GM12878 (cell line): ENCODE measurements around the gene SHC2. TPM values are rescaled to one million over a fixed set of nuclear protein-coding genes. Genes with fewer than 3 reads are reported as not detected.

Experiments used
- ATAC-seq: fragments of 200-7000 bp; cut with Tn5 transposase; 3 replicates; pipeline ENCODE4 v1.9.1; 2020; ENCODE audit warnings: mild to moderate bottlenecking, moderate library complexity
- BruUV-seq: library from RNA; stranded (reverse); fragments of 400-500 nt; replicated peaks from 2 replicates; lab custom pipeline; 2021; lab: Mats Ljungman, UMichigan
- CTCF ChIA-PET: fragments of 300-600 bp; sonication (Branson Sonifier 250); formaldehyde crosslinking; extraction: SDS; loops from one replicate; lab custom pipeline; 2021; ENCODE audit warnings: inconsistent platforms; lab: Yijun Ruan, JAX
- POLR2A ChIA-PET: fragments of 350-600 bp; formaldehyde crosslinking; extraction: SDS; loops from one replicate; lab custom pipeline; 2021; ENCODE audit warnings: inconsistent platforms; lab: Charles Lee
- RAD21 ChIA-PET: fragments of 300-600 bp; sonication (Branson Sonifier 250); formaldehyde crosslinking; loops from one replicate; lab custom pipeline; 2023; ENCODE audit warnings: antibody characterized with exemption; ENCODE audit not compliant: unreplicated experiment; lab: Charles Lee
- SMC1A ChIA-PET: fragments of 300-600 bp; sonication (Branson Sonifier 250); formaldehyde crosslinking; loops from one replicate; lab custom pipeline; 2023; ENCODE audit not compliant: unreplicated experiment, uncharacterized antibody; lab: Charles Lee
- DNase-seq: peaks from one replicate; pipeline ENCODE4 v3.0.0-alpha.2; 2011; ENCODE audit warnings: low read depth, low spot score
- FAIRE-seq: peaks from 3 replicates; lab custom pipeline; 2011; peaks lifted over from hg19 to GRCh38; lab: Jason Lieb, UNC
- H2AFZ ChIP-seq: 2 replicates; pipeline ENCODE4 v1.6.0; 2011; ENCODE audit warnings: low read depth, low read length, control low read depth; ENCODE audit not compliant: control insufficient read depth
- H3K27ac ChIP-seq: 2 replicates; pipeline ENCODE4 v1.5.1; 2011; ENCODE audit warnings: control low read depth; ENCODE audit not compliant: control insufficient read depth, insufficient read depth
- H3K27me3 ChIP-seq, 2 experiments: replicated peaks in 1 of 2; 2 replicates each; pipeline versions ENCODE4 v1.6.0 to v1.6.1; 2011; ENCODE audit warnings: low read length in 1 of 2; ENCODE audit not compliant: control insufficient read depth in 2 of 2, insufficient read depth in 2 of 2
- H3K36me3 ChIP-seq, 2 experiments: 2 replicates each; pipeline ENCODE4 v1.5.1; 2011; ENCODE audit warnings: low read length in 1 of 2; ENCODE audit not compliant: control insufficient read depth in 2 of 2, insufficient read depth in 2 of 2
- H3K4me1 ChIP-seq: 2 replicates; pipeline ENCODE4 v1.6.1; 2011; ENCODE audit warnings: mild to moderate bottlenecking, low read length, moderate library complexity, mixed read lengths; ENCODE audit not compliant: control insufficient read depth, insufficient read depth
- H3K4me2 ChIP-seq: 2 replicates; pipeline ENCODE4 v1.6.0; 2011; ENCODE audit warnings: control low read depth; ENCODE audit not compliant: control insufficient read depth, insufficient read depth
- H3K4me3 ChIP-seq: fragments of 200-600 bp; sonication (generic); 2 replicates; pipeline ENCODE4 v1.5.1; 2016
- H3K79me2 ChIP-seq: 2 replicates; pipeline ENCODE4 v1.6.0; 2011; ENCODE audit warnings: low read length; ENCODE audit not compliant: control insufficient read depth, insufficient read depth
- H3K9ac ChIP-seq: 2 replicates; pipeline ENCODE4 v1.8.0; 2011; ENCODE audit warnings: low read length, control low read depth, mixed read lengths; ENCODE audit not compliant: control insufficient read depth, insufficient read depth
- H3K9me3 ChIP-seq: replicated peaks from 3 replicates; pipeline ENCODE4 v1.5.1; 2011; ENCODE audit warnings: mild to moderate bottlenecking, low read length; ENCODE audit not compliant: control insufficient read depth, insufficient read depth
- H4K20me1 ChIP-seq: 2 replicates; pipeline ENCODE4 v1.6.0; 2011; ENCODE audit not compliant: control insufficient read depth, insufficient read depth
- ASH2L ChIP-seq: fragments of 300-600, 200-600 bp; sonication (generic); IDR thresholded peaks from 2 replicates; pipeline ENCODE4 v1.6.1; 2017; ENCODE audit warnings: low read depth, mild to moderate bottlenecking, borderline replicate concordance
- CHD2 ChIP-seq: IDR thresholded peaks from 2 replicates; pipeline ENCODE4 v1.6.1; 2011; ENCODE audit warnings: low read depth, low read length, improper control_type of control experiment, borderline replicate concordance
- E2F4 ChIP-seq: IDR thresholded peaks from 2 replicates; pipeline ENCODE4 v1.6.1; 2012; ENCODE audit warnings: low read depth, low read length, improper control_type of control experiment
- ETV6 ChIP-seq, 2 experiments: fragments of 450-650 bp in 1 of 2; IDR thresholded peaks in 1 of 2; conservative IDR thresholded peaks in 1 of 2; 2 replicates each; pipeline ENCODE4 v1.6.1; 2014; ENCODE audit warnings: antibody characterized with exemption in 1 of 2, borderline replicate concordance in 1 of 2, low read depth in 1 of 2, mild to moderate bottlenecking in 1 of 2, moderate library complexity in 1 of 2
- EZH2 ChIP-seq: IDR thresholded peaks from 2 replicates; pipeline ENCODE4 v1.6.1; 2012; ENCODE audit warnings: low read depth, mild to moderate bottlenecking, control low read depth, inconsistent platforms, low read length, borderline replicate concordance; ENCODE audit not compliant: control insufficient read depth
- HCFC1 ChIP-seq: fragments of 150-350 bp; IDR thresholded peaks from 2 replicates; pipeline ENCODE4 v1.6.1; 2014; ENCODE audit warnings: low read length
- KLF5 ChIP-seq: fragments of 450-650 bp; IDR thresholded peaks from 2 replicates; pipeline ENCODE4 v1.6.1; 2014; ENCODE audit warnings: mild to moderate bottlenecking; ENCODE audit not compliant: partially characterized antibody
- MYB ChIP-seq: fragments of 150-350 bp; IDR thresholded peaks from 2 replicates; pipeline ENCODE4 v1.6.1; 2014; ENCODE audit warnings: mild to moderate bottlenecking, low read depth, low read length, borderline replicate concordance
- MYC ChIP-seq: IDR thresholded peaks from 2 replicates; pipeline ENCODE4 v1.6.1; 2011; ENCODE audit warnings: mild to moderate bottlenecking, low read length, moderate library complexity, inconsistent platforms; ENCODE audit not compliant: insufficient read depth, insufficient replicate concordance, insufficient read length, severe bottlenecking
- NFYA ChIP-seq: IDR thresholded peaks from 2 replicates; pipeline ENCODE4 v1.6.1; 2011; ENCODE audit warnings: low read depth, mild to moderate bottlenecking, low read length, improper control_type of control experiment, borderline replicate concordance
- RAD21 ChIP-seq: IDR thresholded peaks from 2 replicates; pipeline ENCODE4 v1.6.1; 2011; ENCODE audit warnings: mild to moderate bottlenecking, low read depth, low read length, moderate library complexity; ENCODE audit not compliant: insufficient read depth
- SUZ12 ChIP-seq: fragments of 200-600 bp; sonication (generic); IDR thresholded peaks from one replicate; pipeline ENCODE4 v1.6.1; 2018; ENCODE audit warnings: antibody characterized with exemption, mild to moderate bottlenecking; ENCODE audit not compliant: unreplicated experiment
- TBL1XR1 ChIP-seq: IDR thresholded peaks from 2 replicates; pipeline ENCODE4 v1.6.1; 2012; ENCODE audit warnings: low read depth, low read length, improper control_type of control experiment
- ZNF24 ChIP-seq: fragments of 450-650 bp; IDR thresholded peaks from 2 replicates; pipeline ENCODE4 v1.6.1; 2017; ENCODE audit warnings: antibody characterized with exemption, mild to moderate bottlenecking
- ZNF274 ChIP-seq: IDR thresholded peaks from one replicate; pipeline ENCODE4 v1.8.0; 2011; ENCODE audit not compliant: insufficient read length, insufficient read depth
- ZNF384 ChIP-seq: IDR thresholded peaks from 2 replicates; pipeline ENCODE4 v1.6.1; 2012; ENCODE audit warnings: low read depth, mild to moderate bottlenecking, low read length, improper control_type of control experiment, borderline replicate concordance
- WGBS: methylation state at CpG from one replicate; pipeline ENCODE4 v1.1.6; 2016; ENCODE audit warnings: low lambda C conversion rate; ENCODE audit not compliant: insufficient replicate concordance, insufficient coverage; ENCODE audit errors: missing lambda C conversion rate; 5-methylcytosine and 5-hydroxymethylcytosine counted together
- in situ Hi-C: fragments of 300-500 bp; cut with MboI; formaldehyde crosslinking; loops from 9 replicates; pipeline ENCODE4 v1.14.3; 2018; ENCODE audit warnings: mixed read lengths
- intact Hi-C: fragments of 100-400 bp; cut with micrococcal nuclease; formaldehyde crosslinking; loops from one replicate; pipeline ENCODE4 v1.14.2; 2022; ENCODE audit not compliant: unreplicated experiment
- polyA plus RNA-seq, 11 experiments: library from polyadenylated mRNA; depleted of rRNA in 4 of 11; unstranded in 6 of 11; stranded (reverse) in 5 of 11; fragments of >200 nt; fragmentation: Nextera tagmentation in 4 of 11; fragmentation: Illumina TruSeq in 1 of 11; extraction: Ambion mirVana in 4 of 11; extraction: Trizol in 1 of 11; gene quantifications; 1 replicate in 1 of 11; 2 replicates in 10 of 11; pipeline versions ENCODE4 v1.2.1 to v1.2.3, GENCODE V29; 2011 to 2016; ENCODE audit warnings: inconsistent platforms in 2 of 11, missing spikeins in 2 of 11, low read depth in 1 of 11
- total RNA-seq, 4 experiments: library from RNA; depleted of rRNA in 3 of 4; stranded (reverse); fragments of >200 nt in 3 of 4; fragmentation: Illumina TruSeq in 1 of 4; extraction: Trizol in 1 of 4; gene quantifications; 2 replicates each; pipeline versions ENCODE4 v1.2.1 to v1.2.3, GENCODE V29; 2013 to 2021
- TF ChIP-seq, protein P1 (sequence below): IDR thresholded peaks from 2 replicates; pipeline ENCODE4 v1.6.1; 2011; ENCODE audit warnings: borderline replicate concordance, low read depth, mild to moderate bottlenecking, moderate library complexity, low read length; ENCODE audit not compliant: insufficient read depth, poor library complexity, severe bottlenecking

Gene SHC2
- total and polyA plus RNA-seq, 10 of the 15 experiments (the other 5 are each of a cell fraction or from before 2014, with no cell fraction given): 0.08 TPM; not detected in 9

DNA sequence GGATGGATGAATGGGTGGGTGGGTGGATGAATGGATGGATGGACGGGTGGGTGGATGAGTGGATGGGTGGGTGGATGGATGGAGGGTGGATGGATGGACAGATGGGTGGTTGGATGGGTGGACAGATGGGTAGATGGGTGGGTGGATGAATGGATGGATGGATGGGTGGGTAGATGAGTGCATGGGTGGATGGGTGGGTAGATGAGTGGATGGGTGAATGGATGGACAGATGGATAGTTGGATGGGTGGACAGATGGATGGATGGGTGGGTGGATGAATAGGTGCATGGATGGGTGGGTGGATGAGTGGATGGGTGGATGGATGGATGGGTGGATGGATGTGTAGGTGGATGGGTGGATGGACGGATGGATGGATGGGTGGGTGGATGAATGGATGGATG lies 17.8 kb downstream of the SHC2 start:
- ChIA-PET CTCF (no interaction called here), POLR2A (no interaction called here), RAD21 (no interaction called here), SMC1A (no interaction called here)
- BruUV-seq: no TSS peak
- intact Hi-C loops (no loop called here), in situ Hi-C loops (no loop called here)
- no peaks in the 10 kb centered on the region for H3K79me2 ChIP-seq
- H3K9ac ChIP-seq: no peak overlapping the region
- no peak overlapping the region for H3K4me3 ChIP-seq
- no peaks in the 10 kb centered on the region for H3K27me3 ChIP-seq
- no peak for ATAC-seq
- no peak overlapping the region for H2AFZ ChIP-seq
- WGBS: 0% methylated on average over 1 of the region's 2 CpGs
- TF ChIP-seq MYB (no peak), ASH2L (no peak), KLF5 (no peak), E2F4 (no peak), TBL1XR1 (no peak), EZH2 (no peak), ZNF384 (no peak), RAD21 (no peak), ETV6 (conservative IDR thresholded peaks at IDR 0.05 in 1 of 2, IDR thresholded peaks at IDR 0.05 in 1 of 2; ENCODE audit: borderline replicate concordance in 1 of 2, low read depth in 1 of 2) (no peak), SUZ12 (no peak), HCFC1 (no peak), NFYA (no peak), ZNF274 (no peak), CHD2 (no peak), MYC (no peak), ZNF24 (no peak)
- TF ChIP-seq, protein P1, sequence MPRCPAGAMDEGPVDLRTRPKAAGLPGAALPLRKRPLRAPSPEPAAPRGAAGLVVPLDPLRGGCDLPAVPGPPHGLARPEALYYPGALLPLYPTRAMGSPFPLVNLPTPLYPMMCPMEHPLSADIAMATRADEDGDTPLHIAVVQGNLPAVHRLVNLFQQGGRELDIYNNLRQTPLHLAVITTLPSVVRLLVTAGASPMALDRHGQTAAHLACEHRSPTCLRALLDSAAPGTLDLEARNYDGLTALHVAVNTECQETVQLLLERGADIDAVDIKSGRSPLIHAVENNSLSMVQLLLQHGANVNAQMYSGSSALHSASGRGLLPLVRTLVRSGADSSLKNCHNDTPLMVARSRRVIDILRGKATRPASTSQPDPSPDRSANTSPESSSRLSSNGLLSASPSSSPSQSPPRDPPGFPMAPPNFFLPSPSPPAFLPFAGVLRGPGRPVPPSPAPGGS: no peak
- no peaks in the 10 kb centered on the region for H3K36me3 ChIP-seq
- H3K4me1 ChIP-seq: no peaks in the 10 kb centered on the region
- no peak overlapping the region for H3K27ac ChIP-seq
- DNase-seq: no peak
- no peak overlapping the region for H3K4me2 ChIP-seq
- no peaks in the 10 kb centered on the region for H4K20me1 ChIP-seq
- H3K9me3 ChIP-seq: no peaks in the 10 kb centered on the region; the same call in 2 of the 3 replicates
- no peak for FAIRE-seq
